Neural crest cell (in vitro differentiated cells): ENCODE data around the gene TBC1D14. TPM values are rescaled to one million over a fixed set of nuclear protein-coding genes. Genes with fewer than 3 reads are reported as not detected.

Source experiments
- DNase-seq: peaks from one replicate; pipeline ENCODE4 v3.0.0; 2021; ENCODE audit warnings: low read depth, mixed read lengths, low spot score
- H3K27ac Mint-ChIP-seq: one replicate; pipeline ENCODE4 v1.8.0; 2021; ENCODE audit warnings: mild to moderate bottlenecking, mixed read lengths; ENCODE audit not compliant: unreplicated experiment
- H3K27me3 Mint-ChIP-seq: 2 replicates; pipeline ENCODE4 v1.8.0; 2021; ENCODE audit warnings: low read depth, mild to moderate bottlenecking, mixed read lengths
- H3K36me3 Mint-ChIP-seq: 2 replicates; pipeline ENCODE4 v1.8.0; 2021; ENCODE audit warnings: low read depth, mild to moderate bottlenecking, mixed read lengths
- H3K4me1 Mint-ChIP-seq: 2 replicates; pipeline ENCODE4 v1.8.0; 2021; ENCODE audit warnings: mixed read lengths
- H3K4me3 Mint-ChIP-seq: one replicate; pipeline ENCODE4 v1.8.0; 2021; ENCODE audit warnings: mild to moderate bottlenecking, mixed read lengths
- H3K9me3 Mint-ChIP-seq: 2 replicates; pipeline ENCODE4 v1.8.0; 2021; ENCODE audit warnings: mixed read lengths
- total RNA-seq: library from RNA; stranded (reverse); gene quantifications from 2 replicates; pipeline ENCODE4 v1.2.1, GENCODE V29; 2021
- TF ChIP-seq, protein P1 (sequence below): fragments of 200-600 bp; sonication (generic); conservative IDR thresholded peaks from 2 replicates; pipeline ENCODE4 v1.5.0; 2021; ENCODE audit warnings: antibody characterized with exemption, mild to moderate bottlenecking

The TBC1D14 gene
- total RNA-seq, 1 donor from 2014 or later, result 56.3 TPM

GRCh38 chr4:7059662-7060061, 150.0 kb downstream of the TBC1D14 start:
- DNase-seq, result no peak
- Mint-ChIP-seq H3K27ac (peak overlapping the region; percentile 92), H3K27me3 (no peaks in the 10 kb centered on the region), H3K9me3 (no peaks in the 10 kb centered on the region), H3K4me3 (no peak overlapping the region), H3K4me1 (peaks cover 5% of the 10 kb centered on the region), H3K36me3 (peaks cover 11% of the 10 kb centered on the region)
- TF ChIP-seq, protein P1, sequence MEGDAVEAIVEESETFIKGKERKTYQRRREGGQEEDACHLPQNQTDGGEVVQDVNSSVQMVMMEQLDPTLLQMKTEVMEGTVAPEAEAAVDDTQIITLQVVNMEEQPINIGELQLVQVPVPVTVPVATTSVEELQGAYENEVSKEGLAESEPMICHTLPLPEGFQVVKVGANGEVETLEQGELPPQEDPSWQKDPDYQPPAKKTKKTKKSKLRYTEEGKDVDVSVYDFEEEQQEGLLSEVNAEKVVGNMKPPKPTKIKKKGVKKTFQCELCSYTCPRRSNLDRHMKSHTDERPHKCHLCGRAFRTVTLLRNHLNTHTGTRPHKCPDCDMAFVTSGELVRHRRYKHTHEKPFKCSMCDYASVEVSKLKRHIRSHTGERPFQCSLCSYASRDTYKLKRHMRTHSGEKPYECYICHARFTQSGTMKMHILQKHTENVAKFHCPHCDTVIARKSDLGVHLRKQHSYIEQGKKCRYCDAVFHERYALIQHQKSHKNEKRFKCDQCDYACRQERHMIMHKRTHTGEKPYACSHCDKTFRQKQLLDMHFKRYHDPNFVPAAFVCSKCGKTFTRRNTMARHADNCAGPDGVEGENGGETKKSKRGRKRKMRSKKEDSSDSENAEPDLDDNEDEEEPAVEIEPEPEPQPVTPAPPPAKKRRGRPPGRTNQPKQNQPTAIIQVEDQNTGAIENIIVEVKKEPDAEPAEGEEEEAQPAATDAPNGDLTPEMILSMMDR, result no peak

- H3K4me3 Mint-ChIP-seq, result no peak overlapping the region
- H3K36me3 Mint-ChIP-seq, result peaks cover 11% of the 10 kb centered on the region
- no peak for DNase-seq
- no peak overlapping the region for H3K27ac Mint-ChIP-seq
- no peaks in the 10 kb centered on the region for H3K9me3 Mint-ChIP-seq
- TF ChIP-seq, protein P1, result no peak
- no peaks in the 10 kb centered on the region for H3K27me3 Mint-ChIP-seq
- H3K4me1 Mint-ChIP-seq, result peaks cover 12% of the 10 kb centered on the region
Measured at GRCh38 chr4:7060346-7061150, 150.9 kb downstream of the TBC1D14 start.

- Mint-ChIP-seq H3K36me3 (peaks cover 11% of the 10 kb centered on the region), H3K27ac (no peak overlapping the region), H3K9me3 (no peaks in the 10 kb centered on the region), H3K27me3 (no peaks in the 10 kb centered on the region), H3K4me3 (no peak overlapping the region), H3K4me1 (peaks cover 22% of the 10 kb centered on the region)
- TF ChIP-seq, protein P1, result no peak
- DNase-seq, result no peak
Measured at GRCh38 chr4:7061815-7062214, 152.2 kb downstream of the TBC1D14 start.

DNA sequence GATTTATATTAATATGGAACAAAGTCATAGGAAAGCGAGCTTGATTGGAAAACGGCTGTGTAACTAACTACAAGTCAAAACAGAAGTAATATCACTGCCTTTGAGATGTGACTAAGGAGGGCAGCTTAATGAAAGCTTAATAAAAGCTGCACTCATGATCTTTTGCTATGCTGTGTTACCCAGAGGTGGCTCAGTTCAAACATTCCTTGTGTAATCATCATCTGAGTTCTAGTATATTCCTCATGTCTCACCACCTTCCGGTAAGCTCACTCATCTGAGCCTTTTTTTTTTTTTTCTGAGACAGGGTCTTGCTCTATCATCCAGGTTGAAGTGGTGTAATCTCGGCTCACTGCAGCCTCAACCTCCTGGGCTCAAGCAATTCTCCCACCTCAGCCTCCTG, 153.2 kb downstream of the TBC1D14 start:
- Mint-ChIP-seq H3K4me3 (no peak overlapping the region), H3K4me1 (peaks cover 29% of the 10 kb centered on the region), H3K9me3 (no peaks in the 10 kb centered on the region), H3K27ac (no peak overlapping the region), H3K36me3 (peaks cover 9% of the 10 kb centered on the region), H3K27me3 (no peaks in the 10 kb centered on the region)
- DNase-seq, result no peak
- TF ChIP-seq, protein P1, result no peak

DNA sequence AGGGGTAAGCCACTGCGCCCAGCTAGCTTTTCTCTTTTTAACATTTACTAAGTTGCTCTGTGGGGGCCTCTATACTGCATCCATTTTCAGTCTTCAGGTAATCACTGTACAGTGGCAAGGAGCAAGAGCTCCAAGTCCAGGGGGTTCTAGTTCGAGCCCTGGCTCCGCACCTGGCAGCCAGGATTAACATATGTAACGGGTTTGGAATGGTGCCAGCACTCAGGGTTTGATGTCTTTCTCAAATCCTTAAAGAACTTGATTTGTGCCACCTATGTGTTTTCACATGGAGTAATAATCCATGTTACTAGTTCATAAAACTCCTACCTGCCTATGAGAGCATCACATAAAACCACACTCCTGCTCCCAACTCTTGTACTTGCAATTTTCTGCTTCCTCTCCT, 153.7 kb downstream of the TBC1D14 start:
- DNase-seq, result no peak
- TF ChIP-seq, protein P1, result no peak
- Mint-ChIP-seq H3K36me3 (peaks cover 12% of the 10 kb centered on the region), H3K4me3 (peak overlapping the region; percentile 20), H3K9me3 (no peaks in the 10 kb centered on the region), H3K27ac (no peak overlapping the region), H3K4me1 (peaks cover 33% of the 10 kb centered on the region), H3K27me3 (no peaks in the 10 kb centered on the region)
